ENCODE results near the gene ERC2. TPM values are rescaled to one million over a fixed set of nuclear protein-coding genes. Genes with fewer than 3 reads are reported as not detected.

ERC2 gene
- total RNA-seq, 1 donor from 2014 or later, result 0.15 TPM

DNA sequence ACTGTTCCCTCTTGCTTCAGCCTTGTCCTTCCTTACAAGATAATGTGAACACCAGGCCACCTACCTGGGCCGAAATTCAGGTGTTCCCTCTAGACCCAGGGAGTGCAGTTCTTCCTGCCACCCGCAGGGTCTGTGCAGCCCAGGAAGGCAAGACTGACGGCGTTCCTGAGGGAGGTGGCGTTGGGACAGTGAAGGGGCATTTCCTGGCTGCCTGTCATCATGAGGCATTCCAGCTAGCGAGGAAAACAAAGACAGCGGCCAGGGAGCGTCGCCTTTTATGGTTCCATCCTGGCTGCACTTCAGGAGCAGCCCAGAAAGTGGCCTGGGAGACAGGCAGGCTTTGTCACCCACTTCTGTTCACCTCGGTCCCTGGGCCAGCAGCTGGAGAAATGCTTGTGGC, 896.4 kb downstream of the ERC2 start:
- intact Hi-C loops (cut with micrococcal nuclease), result no loop called here

DNA sequence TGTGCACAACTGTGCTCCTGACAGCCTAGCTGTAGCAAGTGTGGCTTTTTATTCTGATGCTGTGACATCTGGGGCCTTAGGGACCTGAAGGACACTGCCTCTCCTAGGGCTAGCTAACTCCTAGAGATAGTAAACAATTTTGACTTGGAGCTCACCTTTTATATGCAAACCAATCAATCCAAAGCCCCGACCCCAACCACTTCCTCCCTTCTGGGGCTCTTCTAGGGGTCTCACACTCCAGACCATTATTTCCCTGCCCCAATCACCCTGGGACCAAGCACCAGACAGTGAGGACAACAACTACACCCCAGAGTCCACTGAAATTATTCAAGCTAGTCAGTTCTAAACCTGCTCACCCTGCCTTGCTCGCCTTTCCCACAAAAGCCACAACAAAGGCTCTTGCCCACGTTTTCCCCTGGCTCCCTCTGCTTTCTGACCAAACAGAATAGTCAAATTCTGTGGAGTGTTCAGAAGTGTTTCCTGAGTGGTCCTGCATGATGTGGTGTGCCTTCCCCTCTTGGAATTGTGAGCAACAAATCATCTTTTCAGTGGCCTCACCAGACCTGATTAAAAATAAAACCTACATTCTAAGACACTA, 897.0 kb downstream of the ERC2 start:
- intact Hi-C loops (cut with micrococcal nuclease), result no loop called here

- intact Hi-C loops (cut with micrococcal nuclease), result no loop called here
Measured at GRCh38 chr3:55570271-55570711, 898.0 kb downstream of the ERC2 start.

- intact Hi-C loops (cut with micrococcal nuclease), result no loop called here
Measured at GRCh38 chr3:55569033-55569599, 899.2 kb downstream of the ERC2 start.

GRCh38 chr3:55567615-55568014, 900.7 kb downstream of the ERC2 start:
- intact Hi-C loops (cut with micrococcal nuclease), result no loop called here

DNA sequence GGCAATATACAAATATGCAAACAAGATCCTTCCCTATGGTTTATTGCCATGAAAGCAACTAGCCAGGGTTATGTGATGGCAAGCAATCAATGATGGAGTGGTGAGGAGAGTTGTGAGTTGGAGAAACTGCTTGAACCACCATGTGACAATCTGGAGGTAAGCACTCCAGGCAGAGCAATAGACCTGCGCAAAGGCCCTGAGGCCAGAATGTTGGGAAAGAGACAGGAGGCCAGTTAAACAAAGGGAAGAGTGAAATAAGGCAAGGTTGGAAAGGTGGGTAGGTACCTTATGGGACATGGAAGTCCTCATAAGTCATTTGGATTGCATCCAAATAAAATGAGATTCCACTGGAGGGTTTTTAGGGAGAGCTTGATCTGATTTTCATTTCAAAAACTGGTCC, 901.1 kb downstream of the ERC2 start:
- intact Hi-C loops (cut with micrococcal nuclease), result no loop called here

- intact Hi-C loops (cut with micrococcal nuclease), result no loop called here
Measured at GRCh38 chr3:55565521-55565920, 902.7 kb downstream of the ERC2 start.

GRCh38 chr3:55564726-55565125, 903.5 kb downstream of the ERC2 start:
- intact Hi-C loops (cut with micrococcal nuclease), result no loop called here

DNA sequence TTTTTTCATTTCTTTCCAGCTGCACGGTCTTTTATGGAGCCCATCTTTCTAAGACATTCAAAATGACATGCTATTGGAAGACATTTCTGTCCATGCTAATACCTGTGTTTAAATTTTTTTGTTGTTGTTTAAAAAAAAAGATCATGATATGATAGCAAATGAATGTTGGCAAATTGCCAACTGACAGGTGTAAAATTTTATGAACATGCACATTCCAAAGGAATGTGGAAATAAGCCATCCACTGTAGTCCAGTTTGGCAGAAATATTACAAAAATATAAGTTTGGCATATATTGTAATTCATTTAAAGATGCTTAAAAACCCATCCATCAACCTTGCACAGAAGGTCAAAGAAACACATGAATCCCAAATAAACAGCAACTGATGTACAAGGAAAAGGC, 905.6 kb downstream of the ERC2 start:
- intact Hi-C loops (cut with micrococcal nuclease), result no loop called here

- intact Hi-C loops (cut with micrococcal nuclease), result no loop called here
Measured at GRCh38 chr3:55559500-55560423, 908.5 kb downstream of the ERC2 start.

- intact Hi-C loops (cut with micrococcal nuclease), result no loop called here
Measured at GRCh38 chr3:55558316-55558715, 910.0 kb downstream of the ERC2 start.

- intact Hi-C loops (cut with micrococcal nuclease), result no loop called here
Measured at GRCh38 chr3:55557549-55557948, 910.7 kb downstream of the ERC2 start.

DNA sequence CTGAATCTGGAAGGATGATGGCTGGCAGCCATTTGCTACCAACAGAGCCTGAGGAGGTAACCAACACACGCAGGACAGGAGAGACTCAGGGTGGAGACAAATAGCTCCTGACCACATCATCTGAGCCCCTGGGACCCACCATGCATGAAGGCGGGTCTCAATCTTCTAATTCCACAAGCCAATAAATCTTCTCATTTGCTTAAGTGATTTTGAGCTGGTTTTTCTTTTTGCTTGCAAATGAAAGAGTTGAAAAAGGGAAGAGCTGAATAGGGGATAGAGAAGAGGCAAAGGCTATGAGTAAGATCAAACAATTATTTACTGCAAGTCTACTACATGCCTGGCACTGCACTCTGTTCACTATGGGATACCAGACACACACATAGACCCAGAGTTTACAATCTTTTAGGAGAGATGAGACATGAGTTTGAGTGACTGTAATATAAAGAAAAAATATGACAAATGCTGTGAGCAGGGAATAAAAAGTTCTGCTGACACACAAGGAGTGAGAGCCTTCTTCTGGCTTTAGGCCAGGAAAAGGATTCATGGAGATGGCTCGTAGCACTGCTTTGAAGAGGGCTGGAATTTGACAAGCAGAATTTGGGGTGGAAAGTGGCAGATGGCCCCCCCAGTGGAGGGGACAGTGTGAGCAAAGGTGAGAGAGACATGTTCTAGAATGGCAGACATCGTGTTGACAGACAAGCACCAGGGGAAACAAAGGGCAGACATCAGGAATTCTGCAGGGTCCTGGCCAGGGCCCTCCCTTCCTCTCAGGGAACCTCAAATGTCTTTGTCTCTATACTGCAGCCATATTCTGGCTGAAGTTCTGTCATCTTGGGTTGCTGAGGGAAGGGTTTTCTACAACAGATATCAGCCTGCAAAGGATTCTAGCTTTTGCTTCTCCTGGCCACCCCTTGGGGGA, 911.4 kb downstream of the ERC2 start:
- intact Hi-C loops (cut with micrococcal nuclease), result no loop called here

DNA sequence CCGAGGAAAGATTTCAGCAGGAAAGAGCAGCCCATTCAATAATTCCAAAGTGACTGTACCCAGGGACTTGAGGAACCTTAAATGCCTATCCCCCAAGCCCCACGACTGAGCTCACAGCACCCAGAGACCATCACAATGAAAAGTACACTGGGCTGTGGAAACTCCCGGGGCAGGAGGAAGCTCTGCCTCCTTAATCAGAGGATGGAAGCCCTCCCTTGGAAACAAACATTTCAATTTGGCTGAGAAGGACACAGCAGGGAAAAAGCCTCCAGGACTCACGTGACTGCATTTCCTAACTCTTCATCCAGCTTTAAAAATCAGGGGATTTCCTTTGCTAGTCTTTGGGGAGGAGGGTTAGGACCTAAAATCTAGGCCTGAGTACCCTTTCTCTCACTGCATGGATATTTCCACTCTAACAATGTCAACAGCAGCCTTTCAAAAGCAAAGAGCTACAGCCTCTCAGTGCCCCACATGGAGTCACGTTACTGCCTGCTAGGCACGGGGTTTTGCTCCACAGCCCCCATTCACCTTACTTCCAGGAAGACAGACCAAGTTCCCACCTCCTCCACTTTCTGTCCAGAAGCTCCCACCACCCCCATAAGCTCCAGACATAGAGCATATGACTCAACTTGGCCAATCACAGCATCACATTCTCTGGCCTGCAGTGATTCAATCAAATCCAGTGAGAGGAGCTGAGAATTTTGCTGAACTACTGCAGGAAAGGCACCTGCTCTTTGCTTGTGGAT, 912.2 kb downstream of the ERC2 start:
- intact Hi-C loops (cut with micrococcal nuclease), result no loop called here

DNA sequence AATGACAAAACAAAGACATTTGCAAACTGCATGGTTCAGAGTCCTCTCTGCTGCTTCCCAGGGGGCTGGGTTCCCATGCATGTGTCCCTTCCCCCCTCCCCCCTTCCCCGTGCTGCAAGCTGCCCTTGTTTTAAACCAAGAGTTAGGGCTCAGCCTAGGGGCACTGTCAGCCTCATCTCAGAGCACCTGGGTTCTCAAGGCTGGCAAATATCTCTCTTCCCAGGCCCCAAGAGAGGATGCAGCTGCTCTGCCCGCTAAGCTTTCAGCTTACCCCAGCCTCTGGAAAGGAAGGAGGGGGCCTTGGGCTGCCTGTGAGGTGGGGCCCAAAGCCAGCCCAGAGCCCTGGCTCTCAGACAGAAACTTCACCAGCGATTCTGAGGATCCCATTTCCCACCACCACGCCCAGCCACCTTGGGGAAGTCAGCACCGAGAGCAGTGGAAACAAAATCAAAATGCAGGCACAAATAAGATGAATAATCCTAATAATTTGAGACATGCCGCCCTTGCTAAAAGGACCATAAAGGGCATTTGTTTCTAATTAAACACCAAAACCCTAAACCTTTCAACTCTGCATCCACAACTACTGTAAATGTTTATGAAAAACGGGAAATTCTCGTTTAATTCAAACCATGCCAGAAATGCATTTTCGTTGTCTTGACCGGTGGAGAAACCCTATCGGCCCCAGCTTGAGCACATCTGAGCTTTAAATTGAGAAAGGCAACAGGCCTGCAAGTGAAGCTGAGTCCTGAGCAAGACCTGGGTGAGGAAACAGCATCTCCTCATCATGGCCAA, 913.4 kb downstream of the ERC2 start:
- intact Hi-C loops (cut with micrococcal nuclease), result no loop called here

- intact Hi-C loops (cut with micrococcal nuclease), result no loop called here
Measured at GRCh38 chr3:55551644-55552043, 916.6 kb downstream of the ERC2 start.

DNA sequence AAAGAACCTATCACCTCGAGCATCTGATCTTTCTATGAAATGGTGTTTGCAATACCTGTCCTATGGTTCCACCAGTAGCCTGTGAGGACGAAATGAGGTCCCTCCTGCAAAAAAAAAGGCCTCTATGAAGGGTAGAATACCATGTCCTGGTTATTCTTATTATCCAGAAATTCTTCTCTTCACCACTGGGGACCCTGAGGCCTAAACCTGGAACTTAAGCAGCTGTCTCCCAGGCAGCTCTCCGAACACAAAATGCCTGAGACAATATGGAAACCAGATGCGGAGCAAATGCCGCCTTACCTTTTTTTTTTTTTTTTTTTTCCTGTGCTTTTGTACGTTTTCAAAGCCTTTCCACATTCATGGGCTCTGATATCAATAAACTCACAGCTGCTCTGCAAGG, 919.1 kb downstream of the ERC2 start:
- intact Hi-C loops (cut with micrococcal nuclease), result no loop called here

DNA sequence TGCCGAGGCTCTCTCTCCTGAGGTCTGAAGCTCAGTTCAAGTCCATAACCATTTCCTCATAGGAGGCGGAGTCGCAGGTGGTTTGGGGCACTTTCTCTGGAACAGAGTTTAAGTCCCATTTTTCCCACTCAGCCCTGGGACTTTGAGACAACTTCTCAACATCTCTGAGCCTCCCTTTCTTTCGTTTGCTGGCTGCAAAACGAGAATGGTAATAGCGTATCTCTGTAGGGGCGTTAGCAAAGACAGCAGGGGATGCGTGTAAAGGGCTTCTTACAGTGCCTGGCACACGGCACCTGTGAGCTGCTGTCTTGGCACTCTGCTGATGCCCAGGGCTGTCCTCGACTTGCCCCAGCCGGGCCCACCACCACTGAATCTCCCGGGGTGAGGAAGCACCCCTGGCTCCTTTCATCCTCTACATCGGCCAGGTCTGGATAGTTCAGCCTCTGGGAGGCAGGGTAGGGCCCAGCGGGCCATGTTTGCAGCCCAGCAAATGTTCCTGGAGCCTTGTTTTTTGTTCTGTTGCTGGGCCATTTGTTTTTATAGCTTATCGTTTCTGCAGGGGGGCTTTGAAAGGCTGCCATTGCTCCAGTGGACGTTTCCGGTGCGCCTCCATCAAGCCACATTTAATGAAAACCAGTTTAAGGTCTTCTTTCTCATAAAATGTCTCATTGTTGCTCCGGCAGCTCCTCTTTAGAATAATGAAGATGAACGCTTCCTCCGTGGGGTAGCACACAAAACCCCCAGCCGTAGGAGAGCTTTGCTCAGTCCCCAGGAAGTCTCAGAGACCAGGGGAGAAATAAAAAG, 921.2 kb downstream of the ERC2 start:
- intact Hi-C loops (cut with micrococcal nuclease), result no loop called here

GRCh38 chr3:55545995-55546394, 922.3 kb downstream of the ERC2 start:
- intact Hi-C loops (cut with micrococcal nuclease), result no loop called here
